Measurements from ENCODE around the gene SASH1.

DNA sequence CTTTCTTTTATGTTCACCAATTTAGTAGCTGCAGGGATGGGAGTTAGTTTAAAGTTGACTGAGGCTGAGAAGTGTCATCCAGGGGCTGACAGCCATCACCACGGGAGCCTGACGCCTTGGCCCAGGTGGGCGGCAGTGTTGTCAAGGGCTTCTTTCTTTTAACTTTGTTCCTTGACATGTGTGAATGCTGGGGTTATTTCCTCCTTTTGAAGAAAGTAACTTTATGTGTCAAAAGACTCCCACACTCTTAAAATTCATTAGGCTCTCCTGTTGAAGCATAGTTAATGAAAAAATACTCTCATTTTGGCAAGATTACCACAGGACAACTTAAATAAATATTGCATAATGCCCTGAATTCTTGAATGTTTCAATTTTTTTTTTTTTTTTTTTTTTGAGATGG lies 50.0 kb downstream of the SASH1 start:
- TF ChIP-seq CTCF (IDR thresholded peaks at IDR 0.05; ENCODE audit: low read length) (no peak), EZH2phosphoT487 (IDR thresholded peaks at IDR 0.05; ENCODE audit: low read length) (no peak)
